Endometrial microvascular endothelial cells (primary cell): Measurements from ENCODE around the gene MED8. TPM values are rescaled to one million over a fixed set of nuclear protein-coding genes. Genes with fewer than 3 reads are reported as not detected.

ENCODE experiments used
- in situ Hi-C: cut with HindIII; loops from 2 replicates; pipeline ENCODE4 v1.10.0; 2017; ENCODE audit warnings: low sequenced_read_pairs, low pct_unique_long_range_greater_than_20kb; ENCODE audit errors: inconsistent ontology term
- total RNA-seq: library from RNA; depleted of rRNA; stranded (reverse); fragments of >200 nt; gene quantifications from one replicate; pipeline ENCODE4 v1.2.3, GENCODE V29; 2015; ENCODE audit errors: inconsistent ontology term

Gene MED8
- total RNA-seq, 1 donor from 2014 or later, result 51.3 TPM

GRCh38 chr1:43349594-43350306 is 39.9 kb downstream of the MED8 start:
- in situ Hi-C loops, result no loop called here

GRCh38 chr1:43348809-43349593 is 40.6 kb downstream of the MED8 start:
- in situ Hi-C loops, result no loop called here

GRCh38 chr1:43348343-43348808 is 41.2 kb downstream of the MED8 start:
- in situ Hi-C loops, result no loop called here

- in situ Hi-C loops, result no loop called here
Measured at GRCh38 chr1:43346636-43347035, 43.0 kb downstream of the MED8 start.

GRCh38 chr1:43345120-43345519 is 44.5 kb downstream of the MED8 start:
- in situ Hi-C loops, result no loop called here

GRCh38 chr1:43344267-43344850 is 45.2 kb downstream of the MED8 start:
- in situ Hi-C loops, result no loop called here

GRCh38 chr1:43340559-43340958 is 49.0 kb downstream of the MED8 start:
- in situ Hi-C loops, result no loop called here

GRCh38 chr1:43339584-43340232 is 49.9 kb downstream of the MED8 start:
- in situ Hi-C loops, result no loop called here

GRCh38 chr1:43338001-43338400 is 51.6 kb downstream of the MED8 start:
- in situ Hi-C loops, result no loop called here

GRCh38 chr1:43337588-43337987 is 52.0 kb downstream of the MED8 start, which contains the start of gene MPL:
Gene MPL (plus strand): TSS chr1:43337818. CDS start chr1:43337849, 31 bp downstream.
- in situ Hi-C loops, result no loop called here

GRCh38 chr1:43334453-43335205 is 55.0 kb downstream of the MED8 start:
- in situ Hi-C loops, result no loop called here

Other genes with a start within 250 kb of the MED8 start
- gene EBNA1BP2, start 217.5 kb downstream of the MED8 start, total RNA-seq, result 184 TPM
- gene CFAP57, start 217.5 kb downstream of the MED8 start, total RNA-seq, result not detected
- gene TMEM125, start 119.8 kb downstream of the MED8 start, total RNA-seq, result not detected
- not detected for gene C1orf210, start 104.2 kb downstream of the MED8 start, total RNA-seq
- gene TIE1, start 88.8 kb downstream of the MED8 start, total RNA-seq, result 302 TPM
- not detected for gene MPL, start 52.0 kb downstream of the MED8 start, total RNA-seq
- 251 TPM for gene CDC20, start 30.8 kb downstream of the MED8 start, total RNA-seq
- gene ELOVL1, start 21.8 kb downstream of the MED8 start, total RNA-seq, result 115 TPM
- gene SZT2, start 99 bp upstream of the MED8 start, total RNA-seq, result 10.9 TPM
- 159 TPM for gene HYI, start 64.1 kb upstream of the MED8 start, total RNA-seq
- 75.3 TPM for gene PTPRF, start 141.1 kb upstream of the MED8 start, total RNA-seq